ACHN (cell line): Measurements from ENCODE around the gene SH2D7.
A peak's percentile ranks its signal among the peaks of the same experiment; 100 is the strongest.
"Not testable (repeated sequence)": the region's sequence is repeated elsewhere in the genome, so short reads cannot be mapped to it uniquely, and the experiment has no call there.

ENCODE experiments used
- DNase-seq: peaks from one replicate; pipeline ENCODE4 v3.0.0-alpha.2; 2015
- in situ Hi-C: cut with HindIII; loops from 2 replicates; pipeline ENCODE4 v1.10.0; 2017; ENCODE audit warnings: low sequenced_read_pairs, low pct_ligation_motif_present, low pct_unique_long_range_greater_than_20kb

SH2D7 gene

DNA sequence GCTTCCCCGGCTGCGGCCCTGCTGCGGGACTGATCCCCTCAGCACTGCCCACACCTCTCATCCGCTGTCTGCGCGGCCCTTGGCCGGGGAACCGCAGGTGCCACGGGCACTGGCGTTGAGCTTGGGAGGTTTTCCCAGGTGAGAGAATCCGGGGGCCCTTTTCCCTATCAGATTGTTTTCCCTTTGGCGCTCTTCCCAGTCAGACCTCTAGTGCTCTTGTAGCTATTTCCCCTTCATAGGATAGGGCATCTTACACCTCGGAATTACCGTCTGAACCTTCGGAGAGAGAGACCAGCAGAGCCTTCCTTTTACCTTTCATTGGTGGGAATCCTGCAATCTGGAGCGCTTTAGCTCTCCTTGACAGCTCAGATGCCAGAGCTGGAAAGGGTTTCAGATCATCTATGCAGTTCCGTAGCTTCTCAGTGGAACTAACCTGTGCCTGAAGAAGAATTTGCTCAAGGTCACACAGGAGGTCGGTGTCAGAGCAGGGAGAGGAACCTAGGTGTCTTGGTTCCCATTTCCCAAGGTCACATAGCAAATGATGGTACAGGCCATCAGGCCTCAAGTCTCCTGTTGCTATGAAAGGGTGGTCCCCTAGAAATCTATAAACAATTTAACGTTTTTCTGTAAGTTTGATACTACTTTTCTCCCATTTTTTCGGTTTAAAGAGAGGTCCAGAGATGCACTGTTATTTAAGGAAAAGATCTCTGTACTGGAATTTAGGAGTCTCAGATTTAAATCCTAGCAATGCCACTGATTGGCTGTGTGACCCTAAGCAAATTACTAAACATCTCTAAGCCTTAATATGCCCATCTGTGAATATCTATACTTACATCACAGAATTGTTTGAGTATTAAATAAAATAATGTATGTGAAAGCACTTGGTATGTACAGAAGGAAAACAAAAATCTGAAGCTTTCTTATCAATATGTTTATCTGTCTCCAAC, 57.7 kb downstream of the SH2D7 start:
- in situ Hi-C loops = loop anchor here (25.0 kb wide), 1 partner anchor 112 kb away; the partner anchor contains the start of gene DNAJA4
- DNase-seq = peak; percentile 16

GRCh38 chr15:78151075-78151474, 58.7 kb downstream of the SH2D7 start:
- DNase-seq, in situ Hi-C loops: not testable (repeated sequence)
